GM23338 (cell line): ENCODE measurements around the gene FRRS1L. TPM values are rescaled to one million over a fixed set of nuclear protein-coding genes. Genes with fewer than 3 reads are reported as not detected.

Source experiments
- ATAC-seq: fragments of 200-7000 bp; cut with Tn5 transposase; 3 replicates; pipeline ENCODE4 v1.9.1; 2020
- DNase-seq: peaks from one replicate; pipeline ENCODE4 v3.0.0-alpha.2; 2015; ENCODE audit warnings: low spot score
- H2AFZ ChIP-seq: fragments of 200-600 bp; sonication (generic); 2 replicates; pipeline ENCODE4 v1.8.0; 2016; ENCODE audit warnings: antibody characterized with exemption, mild to moderate bottlenecking, moderate library complexity
- H3F3A ChIP-seq: fragments of 200-600 bp; sonication (generic); replicated peaks from 2 replicates; pipeline ENCODE4 v1.8.0; 2017; ENCODE audit warnings: antibody characterized with exemption, mixed run types, low read depth
- H3K27ac ChIP-seq: fragments of 200-600 bp; sonication (generic); 2 replicates; pipeline ENCODE4 v1.6.1; 2016; ENCODE audit warnings: low read depth
- H3K27me3 ChIP-seq: fragments of 200-600 bp; sonication (generic); 2 replicates; pipeline ENCODE4 v1.8.0; 2016; ENCODE audit warnings: mild to moderate bottlenecking, mixed run types, moderate library complexity; ENCODE audit not compliant: insufficient read depth
- H3K36me3 ChIP-seq: fragments of 200-600 bp; sonication (generic); 2 replicates; pipeline ENCODE4 v1.8.0; 2016; ENCODE audit warnings: mild to moderate bottlenecking; ENCODE audit not compliant: insufficient read depth
- H3K4me1 ChIP-seq: fragments of 200-600 bp; sonication (generic); 2 replicates; pipeline ENCODE4 v1.8.0; 2016; ENCODE audit warnings: mild to moderate bottlenecking, moderate library complexity; ENCODE audit not compliant: insufficient read depth
- H3K4me2 ChIP-seq: fragments of 200-600 bp; sonication (generic); 2 replicates; pipeline ENCODE4 v1.7.1; 2017; ENCODE audit warnings: mixed run types
- H3K4me3 ChIP-seq: fragments of 200-600 bp; sonication (generic); 2 replicates; pipeline ENCODE4 v1.6.1; 2016; ENCODE audit warnings: mixed run types
- H3K79me2 ChIP-seq: fragments of 200-600 bp; sonication (generic); replicated peaks from 2 replicates; pipeline ENCODE4 v1.8.0; 2017; ENCODE audit warnings: mild to moderate bottlenecking; ENCODE audit not compliant: insufficient read depth
- H3K9me2 ChIP-seq: fragments of 200-600 bp; sonication (generic); 2 replicates; pipeline ENCODE4 v1.8.0; 2017; ENCODE audit not compliant: insufficient read depth
- H4K20me1 ChIP-seq: fragments of 200-600 bp; sonication (generic); replicated peaks from 2 replicates; pipeline ENCODE4 v1.8.0; 2017; ENCODE audit warnings: mild to moderate bottlenecking; ENCODE audit not compliant: insufficient read depth
- H3K27ac Mint-ChIP-seq: 2 replicates; pipeline ENCODE4 v1.8.0; 2020; ENCODE audit warnings: inconsistent platforms, mild to moderate bottlenecking, moderate library complexity, mixed read lengths
- H3K27me3 Mint-ChIP-seq: 3 replicates; pipeline ENCODE4 v1.8.0; 2022; ENCODE audit warnings: low read depth, mild to moderate bottlenecking, moderate library complexity, mixed read lengths, inconsistent platforms; ENCODE audit not compliant: insufficient read depth, poor library complexity
- H3K36me3 Mint-ChIP-seq: 3 replicates; pipeline ENCODE4 v1.8.0; 2021; ENCODE audit warnings: low read depth, mild to moderate bottlenecking, inconsistent platforms, moderate library complexity, mixed read lengths
- H3K4me1 Mint-ChIP-seq: 3 replicates; pipeline ENCODE4 v1.8.0; 2020; ENCODE audit warnings: mild to moderate bottlenecking, inconsistent platforms, mixed read lengths
- H3K4me3 Mint-ChIP-seq: 3 replicates; pipeline ENCODE4 v1.8.0; 2021; ENCODE audit warnings: moderate library complexity, mild to moderate bottlenecking, inconsistent platforms, mixed read lengths
- H3K9me3 Mint-ChIP-seq: 3 replicates; pipeline ENCODE4 v1.8.0; 2020; ENCODE audit warnings: moderate library complexity, mild to moderate bottlenecking, inconsistent platforms, mixed read lengths
- CREB1 ChIP-seq: fragments of 250-450 bp; sonication (Bioruptor Pico); IDR thresholded peaks from 2 replicates; pipeline ENCODE4 v1.5.0; 2020; ENCODE audit warnings: low read depth, mild to moderate bottlenecking, moderate library complexity
- CTCF ChIP-seq, 2 experiments: fragments of 200-600 bp in 1 of 2; sonication (generic) in 1 of 2; conservative IDR thresholded peaks; 2 replicates each; pipeline versions ENCODE4 v1.5.1 to v1.6.1; 2016 to 2017; ENCODE audit warnings: antibody characterized with exemption in 2 of 2, low read depth in 2 of 2, mild to moderate bottlenecking in 2 of 2, moderate library complexity in 1 of 2
- ETS1 ChIP-seq: IDR thresholded peaks from 2 replicates; pipeline ENCODE4 v1.6.1; 2016; ENCODE audit warnings: antibody characterized with exemption
- POLR2AphosphoS5 ChIP-seq: IDR thresholded peaks from 2 replicates; pipeline ENCODE4 v1.6.1; 2016; ENCODE audit warnings: antibody characterized with exemption, low read depth
- REST ChIP-seq: IDR thresholded peaks from one replicate; pipeline ENCODE4 v1.6.1; 2018; ENCODE audit warnings: antibody characterized with exemption; ENCODE audit not compliant: unreplicated experiment
- STAT1 ChIP-seq: IDR thresholded peaks from one replicate; pipeline ENCODE4 v1.6.1; 2016; ENCODE audit warnings: antibody characterized with exemption; ENCODE audit not compliant: unreplicated experiment
- ZNF331 ChIP-seq: fragments of 250-450 bp; sonication (Bioruptor Pico); IDR thresholded peaks from 2 replicates; pipeline ENCODE4 v1.5.0; 2020; ENCODE audit warnings: low read depth, mild to moderate bottlenecking, moderate library complexity
- polyA plus RNA-seq: library from polyadenylated mRNA; unstranded; fragments of >200 nt; fragmentation: Nextera tagmentation; extraction: Ambion mirVana; gene quantifications from 2 replicates; pipeline ENCODE4 v1.2.1, GENCODE V29; 2016
- total RNA-seq: library from RNA; depleted of rRNA; stranded (reverse); fragments of >200 nt; shearing (Covaris generic); gene quantifications from 2 replicates; pipeline ENCODE4 v1.2.3, GENCODE V29; 2014

FRRS1L gene
- total and polyA plus RNA-seq, 2 experiments from 2014 or later: 0.37 to 1.1 TPM

GRCh38 chr9:109119439-109120203 is 47.4 kb downstream of the FRRS1L start, which contains the start of gene TMEM245:
Gene TMEM245, minus strand, starts transcription at chr9:109119947. Its CDS starts 34 bp downstream, at chr9:109119913.
- no peaks in the 10 kb centered on the region for H3K36me3 ChIP-seq
- peak within 1 kb of the TSS; percentile 92 for H3K4me2 ChIP-seq
- peaks cover 43% of the 10 kb centered on the region for H3K4me1 ChIP-seq
- H3K9me2 ChIP-seq: no peaks in the 10 kb centered on the region
- peaks cover 40% of the 10 kb centered on the region for H4K20me1 ChIP-seq
- H3K27me3 ChIP-seq: no peaks in the 10 kb centered on the region
- peaks cover 4% of the 10 kb centered on the region for H3K27me3 Mint-ChIP-seq
- peak within 1 kb of the TSS; percentile 48; the same call in 1 of the 2 replicates for H2AFZ ChIP-seq
- peak within 1 kb of the TSS; percentile 85 for H3K27ac ChIP-seq
- TF ChIP-seq STAT1 (no peak), REST (no peak), POLR2AphosphoS5 (peak; percentile 65; the same call in 1 of the 2 replicates), ZNF331 (CRISPR knock-in tag) (no peak), CTCF (conservative IDR thresholded peaks at IDR 0.05; ENCODE audit: low read depth in 2 of 2) (no peak), CREB1 (CRISPR knock-in tag) (peak; percentile 45; the same call in 1 of the 2 replicates), ETS1 (peak; percentile 89)
- peak within 1 kb of the TSS; percentile 82 for H3K4me3 ChIP-seq
- H3K27ac Mint-ChIP-seq: peak within 1 kb of the TSS; percentile 94
- peaks cover 46% of the 10 kb centered on the region for H3K79me2 ChIP-seq
- peak within 1 kb of the TSS; percentile 97 for H3K4me3 Mint-ChIP-seq
- peaks cover 40% of the 10 kb centered on the region for H3K4me1 Mint-ChIP-seq
- peak; percentile 99 for DNase-seq
- H3K36me3 Mint-ChIP-seq: peaks cover 10% of the 10 kb centered on the region
- H3K9me3 Mint-ChIP-seq: no peaks in the 10 kb centered on the region
- ATAC-seq: peak; percentile 85
- H3F3A ChIP-seq: no peaks in the 10 kb centered on the region
